Measurements from ENCODE around the gene HLF.

HLF gene

DNA sequence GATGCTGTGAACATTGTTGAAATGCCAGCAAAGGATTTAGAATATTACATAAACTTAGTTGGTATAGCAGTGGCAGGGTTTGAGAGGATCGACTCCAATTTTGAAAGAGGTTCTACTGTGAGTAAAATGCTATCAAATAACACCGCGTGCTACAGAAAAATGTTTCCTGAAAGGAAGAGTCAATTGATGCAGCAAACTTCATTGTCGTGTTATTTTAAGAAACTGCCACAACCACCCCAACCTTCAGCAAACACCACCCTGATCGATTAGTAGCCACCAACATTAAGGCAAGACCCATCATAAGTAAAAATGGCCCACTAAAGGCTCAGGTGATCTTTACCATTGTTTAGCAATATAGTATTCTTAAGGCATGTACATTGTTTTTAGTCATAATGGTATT, 27.3 kb downstream of the HLF start:
- DNase-seq: no peak

DNA sequence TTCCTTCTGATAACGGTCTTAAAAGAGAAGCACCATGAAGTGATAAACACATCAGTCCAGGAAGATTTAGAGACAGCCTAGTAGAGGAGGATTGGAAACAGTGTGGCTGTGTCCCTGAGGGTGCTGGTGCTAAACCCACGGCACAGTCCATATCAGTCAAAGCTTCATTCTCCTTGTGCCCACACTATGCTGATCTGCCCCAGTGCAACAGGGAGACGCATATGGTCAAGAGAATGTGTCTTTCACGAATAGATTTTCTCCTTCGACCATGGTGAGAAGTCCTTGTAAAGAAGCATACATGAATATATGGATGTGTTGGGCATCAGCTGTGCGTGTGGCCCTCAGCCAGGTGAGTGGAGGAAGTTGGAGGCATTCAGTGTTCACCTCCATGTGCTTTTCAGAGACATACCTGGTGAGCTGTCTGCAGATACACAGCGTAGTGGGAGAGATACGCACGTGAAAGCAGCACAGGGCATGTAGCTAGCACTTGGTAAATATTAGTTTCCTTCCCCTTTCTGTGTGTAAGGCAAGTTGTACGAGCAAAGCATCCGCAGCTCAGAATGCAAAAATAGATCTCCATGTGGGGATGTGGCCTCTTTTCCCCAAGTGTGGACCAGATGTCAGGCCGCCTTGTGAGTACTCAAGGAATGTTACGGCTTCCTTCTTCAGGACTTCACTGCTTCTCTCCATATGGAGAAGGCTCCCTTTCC, 29.4 kb downstream of the HLF start:
- DNase-seq: no peak

DNA sequence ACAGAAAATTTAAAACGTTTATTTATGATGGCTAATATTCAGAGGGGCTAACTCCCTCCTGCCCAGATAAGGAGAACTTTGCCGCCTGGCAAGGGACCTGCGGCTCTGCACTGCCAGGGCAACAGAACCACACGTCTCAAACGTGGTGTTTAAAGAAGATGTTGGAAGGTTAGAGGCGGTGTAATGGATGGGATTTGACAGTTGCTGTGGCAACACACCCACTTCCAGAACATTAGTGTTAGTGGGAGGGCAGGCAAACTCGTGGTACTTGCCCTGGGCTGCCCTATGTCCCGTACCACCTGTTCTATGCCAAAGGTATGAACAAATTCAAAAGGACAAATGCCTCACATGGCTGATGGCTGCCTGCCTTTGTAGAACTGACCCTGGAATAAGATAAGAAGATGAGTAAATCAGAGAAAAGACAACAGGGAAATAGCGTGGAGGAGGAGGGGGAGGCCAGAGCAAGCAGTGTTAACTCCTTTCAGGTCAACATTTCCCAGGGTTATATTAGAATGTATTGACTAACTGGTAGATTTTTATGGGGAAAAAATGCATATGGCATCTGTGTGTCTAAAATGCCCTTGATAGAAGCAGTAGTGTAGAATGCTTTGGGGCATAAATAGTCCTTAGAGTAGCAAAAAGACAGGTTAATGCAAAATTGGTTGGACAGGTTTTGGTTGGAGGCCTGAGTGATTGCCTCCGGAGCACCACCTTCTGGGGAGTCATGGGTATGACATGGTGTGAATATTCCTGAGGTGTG, 30.8 kb downstream of the HLF start:
- peak; percentile 71 for DNase-seq

DNA sequence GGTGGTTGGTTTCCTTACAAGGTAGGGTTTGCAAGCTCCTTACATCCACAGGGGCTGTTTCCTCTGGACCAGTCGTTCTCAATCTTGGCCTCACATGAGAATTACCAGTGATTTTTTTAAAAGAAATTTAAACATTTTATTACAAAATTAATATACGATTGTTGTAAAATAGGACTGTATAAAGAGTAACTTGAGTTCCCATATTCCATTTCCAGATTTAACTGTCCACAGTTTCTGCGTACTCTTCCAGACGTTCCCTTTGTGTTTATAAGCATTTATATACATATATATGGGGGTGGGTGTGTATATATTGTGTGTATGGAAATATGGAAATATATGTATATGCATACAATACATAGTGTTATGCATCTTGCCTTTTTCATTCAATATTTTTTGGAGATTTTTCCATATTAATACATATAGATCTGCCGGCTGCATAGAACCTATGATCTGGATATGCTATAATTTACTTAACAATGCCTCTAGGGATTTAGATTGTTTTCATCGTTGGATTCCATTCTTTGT, 31.5 kb downstream of the HLF start:
- no peak for DNase-seq

DNA sequence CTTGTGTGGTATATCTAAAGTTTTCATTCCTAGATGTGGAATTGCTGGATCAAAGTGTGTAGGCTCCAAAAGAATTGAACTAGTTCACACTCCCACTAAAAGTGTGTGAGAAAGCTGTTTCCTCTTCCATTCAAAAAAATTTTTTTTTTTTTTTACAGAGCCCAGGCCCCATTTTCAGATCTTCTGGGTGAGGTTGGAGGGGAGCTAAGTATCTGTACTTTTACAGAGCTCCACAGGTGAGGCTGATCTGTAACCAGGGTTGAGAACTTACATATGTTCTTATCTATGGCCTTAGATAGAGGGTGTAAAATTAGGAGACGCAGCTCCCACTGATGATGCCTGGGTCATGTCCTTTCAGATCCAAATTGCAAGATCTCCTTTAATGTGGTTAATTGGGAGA, 31.9 kb downstream of the HLF start:
- DNase-seq: no peak

DNA sequence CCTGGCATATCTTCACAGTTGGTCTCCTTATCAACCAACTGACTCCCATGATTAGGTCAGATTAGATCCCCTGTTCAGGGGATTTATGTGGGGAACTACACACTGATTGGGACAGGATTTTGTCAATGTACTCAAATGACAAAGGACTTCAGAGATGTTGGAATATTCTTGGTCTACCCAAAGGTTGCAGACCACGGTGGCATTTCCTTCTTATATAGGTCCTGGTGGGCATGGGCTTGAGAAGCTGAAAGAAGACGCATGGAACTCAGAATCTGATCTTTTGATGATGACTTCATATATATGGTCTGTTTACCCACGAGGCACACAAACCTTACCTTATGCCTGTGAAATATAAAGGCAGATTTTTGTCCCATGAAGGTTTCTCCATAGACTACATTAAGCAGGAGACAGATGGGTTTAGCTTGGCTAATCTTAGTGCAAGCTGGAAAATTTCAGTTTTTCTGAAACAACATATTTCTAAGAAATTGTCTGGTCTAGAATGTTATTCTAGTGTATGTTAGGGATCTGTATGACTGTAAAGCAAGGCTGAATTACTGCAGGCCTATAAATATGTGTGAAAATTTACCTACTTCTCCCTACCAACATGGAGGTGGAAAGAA, 33.5 kb downstream of the HLF start:
- no peak for DNase-seq

DNA sequence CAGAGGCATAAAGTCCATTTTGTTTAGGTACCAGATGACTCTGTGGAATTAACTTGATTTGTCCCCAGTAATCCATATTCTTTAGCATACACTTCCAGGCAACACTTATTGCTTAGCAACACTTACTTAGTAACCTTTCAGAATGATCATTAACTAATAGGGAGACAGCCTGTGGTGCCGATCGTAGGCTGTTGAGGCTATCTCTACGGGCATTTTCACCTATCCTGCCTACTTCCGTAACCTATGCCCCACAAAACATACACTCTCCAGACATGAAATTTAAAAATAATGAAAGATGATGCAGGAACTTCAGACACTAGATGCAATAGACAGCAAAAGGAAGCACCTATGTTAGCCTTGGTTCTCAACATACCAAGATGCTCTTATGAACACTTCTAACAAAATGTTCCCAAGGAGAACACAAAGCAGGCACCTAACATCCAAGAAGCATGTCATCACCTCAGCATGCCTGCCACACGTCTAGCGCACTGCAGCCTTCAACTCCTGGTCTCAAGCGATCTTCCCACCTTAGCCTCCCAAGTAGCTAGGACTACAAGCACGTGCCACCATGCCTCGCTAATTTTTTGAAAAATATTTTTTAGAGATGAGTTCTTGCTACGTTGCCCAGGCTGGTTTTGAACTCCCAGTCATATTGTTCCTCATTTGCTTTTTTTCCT, 34.5 kb downstream of the HLF start:
- no peak for DNase-seq

DNA sequence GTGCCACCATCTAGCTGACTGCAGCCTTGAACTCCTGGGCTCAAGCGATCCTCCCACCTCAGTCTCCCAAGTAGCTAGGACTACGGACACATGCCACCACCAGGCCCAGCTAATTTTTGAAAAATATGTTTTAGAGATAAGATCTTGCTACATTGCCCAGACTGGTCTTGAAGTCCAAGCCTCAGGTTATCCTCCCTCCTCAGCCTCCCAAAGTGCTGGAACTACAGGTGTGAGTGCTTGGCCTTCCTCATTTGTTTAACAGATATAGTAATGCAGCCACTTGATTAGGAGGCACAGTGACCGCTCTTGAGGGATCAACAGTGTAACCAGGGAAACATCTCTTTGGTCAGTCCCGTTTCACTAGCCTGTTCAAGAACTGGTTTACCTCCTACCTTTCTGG, 35.1 kb downstream of the HLF start:
- DNase-seq: no peak

DNA sequence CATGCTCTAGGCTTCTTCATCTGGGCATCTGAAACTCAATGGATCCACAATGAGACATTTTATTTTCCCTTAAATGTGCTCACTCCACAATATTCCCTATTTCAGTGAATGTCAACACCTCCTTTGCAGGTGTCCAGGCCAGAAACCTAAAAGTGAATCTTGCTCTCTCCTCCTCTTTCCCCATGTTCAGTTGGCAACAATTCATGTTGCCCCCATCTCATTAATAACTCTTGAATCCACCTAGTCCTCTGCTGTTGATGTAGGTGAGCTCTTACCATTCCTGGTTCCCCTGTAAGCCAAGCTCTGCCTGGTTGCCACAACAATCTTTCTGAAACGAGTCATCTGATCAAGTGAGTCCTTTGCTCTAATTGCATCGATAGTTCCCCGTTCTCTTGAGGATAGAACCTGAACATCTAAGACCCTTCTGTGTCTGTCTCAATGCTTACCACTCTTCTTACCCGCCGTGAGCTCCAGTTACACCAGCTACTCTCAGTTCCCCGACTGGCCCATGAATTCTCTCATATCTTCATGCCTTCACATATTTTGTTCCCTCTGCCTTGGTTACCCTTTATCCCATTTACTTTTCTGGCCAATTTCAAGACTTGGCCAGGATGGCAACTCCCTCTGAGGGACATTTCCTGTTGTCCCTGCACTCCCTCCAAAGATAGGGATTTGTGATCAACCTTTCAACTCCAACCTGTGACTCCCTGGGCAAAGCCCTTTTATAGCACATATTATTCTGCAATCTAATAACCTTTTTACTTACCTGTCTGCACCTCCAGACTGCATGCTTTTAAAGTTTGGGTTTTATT, 35.9 kb downstream of the HLF start:
- DNase-seq: no peak

DNA sequence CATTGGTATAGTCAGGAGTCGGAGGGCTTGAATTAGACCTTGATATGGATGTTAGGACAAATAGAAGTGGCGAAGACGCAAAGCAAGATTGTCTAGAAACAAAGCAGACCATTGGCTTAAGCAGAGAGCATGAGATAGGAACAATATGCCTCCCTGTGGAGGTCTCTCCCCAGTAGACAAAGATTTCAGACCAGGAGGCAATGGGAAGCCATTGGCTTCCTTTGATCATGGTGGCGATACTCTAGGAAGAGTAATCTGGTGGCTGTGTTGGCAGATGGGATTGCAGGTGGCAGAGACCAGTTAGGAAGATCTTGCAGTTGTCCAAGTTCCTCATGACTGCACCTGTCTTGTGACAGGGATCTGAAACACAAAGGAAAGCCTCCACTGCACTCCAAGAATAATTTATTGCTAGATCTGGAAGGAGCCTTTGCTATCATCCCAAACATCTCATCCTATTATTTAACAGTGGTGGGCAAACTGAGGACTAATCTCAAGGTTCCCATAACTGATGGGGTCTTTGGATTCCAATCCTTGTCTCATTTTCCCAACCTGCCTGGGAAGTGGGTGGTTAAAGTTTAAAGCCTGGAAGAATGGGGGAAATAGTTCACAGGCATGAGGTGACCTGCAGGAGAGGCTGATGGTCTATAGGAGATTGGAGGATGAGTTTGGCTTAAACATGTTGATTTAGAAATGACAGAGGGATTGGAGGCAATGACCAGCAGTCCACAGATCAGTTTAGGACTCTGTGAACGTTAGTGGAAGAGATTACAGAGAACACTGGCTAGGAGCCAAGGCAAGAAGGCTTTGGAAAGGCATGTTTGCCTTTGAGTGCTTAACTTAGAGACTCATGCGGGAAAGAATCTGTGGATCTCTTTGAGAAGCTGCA, 37.0 kb downstream of the HLF start:
- DNase-seq: no peak

DNA sequence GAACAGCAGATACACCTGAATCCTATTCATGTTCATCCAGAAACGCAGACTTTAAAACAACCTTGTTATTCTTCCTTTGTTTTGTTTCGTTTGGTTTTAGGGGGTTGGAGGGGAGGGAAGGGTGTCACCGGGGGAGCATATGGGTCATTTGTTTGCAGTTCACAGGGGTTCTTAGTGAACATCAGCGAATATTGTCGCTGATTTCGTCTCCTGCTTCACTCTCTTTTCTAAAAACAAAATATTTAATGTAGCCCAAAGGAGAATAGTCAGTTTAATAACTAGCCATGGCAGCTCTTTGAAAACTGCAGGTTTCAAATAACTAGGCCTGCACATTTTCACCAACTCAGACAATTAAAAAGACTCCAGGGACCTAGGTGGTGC, 37.6 kb downstream of the HLF start:
- no peak for DNase-seq

DNA sequence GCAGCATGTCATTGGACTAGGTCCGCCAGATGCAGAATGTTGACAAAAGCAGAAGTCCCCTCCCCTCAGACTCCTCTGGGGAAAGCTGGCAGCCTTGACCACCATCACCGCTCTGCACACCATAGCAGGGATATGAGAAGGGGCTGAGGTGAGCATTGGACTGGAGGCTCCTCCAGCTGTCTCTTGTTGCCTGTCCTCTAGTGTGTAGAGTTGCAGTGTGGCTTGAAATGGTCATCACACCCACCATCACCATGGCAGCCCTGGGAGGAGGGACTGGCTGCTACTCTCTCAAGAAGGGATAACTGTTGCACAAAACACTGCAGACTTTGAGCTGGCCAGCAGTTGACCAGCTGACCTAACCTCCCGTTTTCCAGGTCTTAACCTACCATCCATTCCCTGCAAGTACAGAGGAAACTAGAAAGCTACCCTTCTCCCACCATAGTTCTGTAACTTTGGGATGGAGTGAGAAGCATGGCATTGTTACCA, 38.3 kb downstream of the HLF start:
- DNase-seq: no peak

DNA sequence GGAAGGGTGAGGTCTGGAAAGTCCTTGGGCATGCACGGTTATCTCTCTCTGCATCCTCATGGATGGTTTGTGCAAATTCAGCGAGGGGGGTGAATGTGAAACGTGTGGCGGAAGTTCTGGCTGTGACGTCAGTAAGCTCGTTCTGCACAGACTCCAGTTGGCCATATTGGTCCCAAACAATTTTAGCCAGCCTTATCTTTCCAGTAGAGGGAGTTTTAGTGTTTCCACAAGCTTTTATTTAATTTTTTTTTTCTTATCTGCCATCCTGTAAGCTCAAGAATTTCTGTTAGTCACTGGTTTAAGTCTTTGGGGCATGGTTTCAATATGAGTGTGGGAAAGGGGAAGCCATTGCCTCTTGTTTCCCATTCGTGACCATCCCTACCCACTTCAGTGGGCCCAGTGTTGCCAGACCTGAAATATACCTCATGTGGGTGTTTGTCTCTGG, 39.0 kb downstream of the HLF start:
- DNase-seq: no peak

DNA sequence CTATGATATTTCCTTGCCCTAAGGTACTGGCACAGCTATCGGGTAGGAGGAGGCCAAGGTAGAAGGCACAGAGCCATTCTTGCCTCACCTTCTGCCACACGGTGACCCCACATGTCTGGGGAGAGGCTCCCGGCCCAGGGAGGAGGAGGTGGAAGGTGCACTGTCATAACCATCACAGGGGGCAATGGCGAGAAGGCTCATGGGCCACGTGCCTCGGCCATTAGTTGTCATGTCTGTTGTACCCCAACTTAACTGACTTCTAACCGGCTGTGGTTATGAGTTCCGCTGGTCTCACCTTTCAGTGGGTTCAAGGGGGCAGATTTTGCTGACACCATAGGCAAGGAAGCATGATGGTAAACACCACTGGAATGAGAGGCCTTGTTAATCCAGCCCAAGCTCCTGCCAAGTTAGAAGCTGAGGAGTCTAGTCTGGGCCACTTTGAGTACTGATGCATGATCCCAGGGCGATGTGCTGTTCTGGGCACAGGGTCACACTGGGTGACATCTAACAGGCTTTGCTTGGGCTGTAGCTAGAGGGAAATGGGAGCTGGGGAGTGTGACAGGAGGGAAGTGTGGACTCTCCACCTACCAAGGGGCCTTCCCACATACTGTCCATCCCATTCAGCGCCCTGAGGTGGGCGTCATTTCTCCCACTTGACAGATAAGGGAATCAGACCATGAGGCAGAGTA, 39.6 kb downstream of the HLF start:
- DNase-seq: no peak

DNA sequence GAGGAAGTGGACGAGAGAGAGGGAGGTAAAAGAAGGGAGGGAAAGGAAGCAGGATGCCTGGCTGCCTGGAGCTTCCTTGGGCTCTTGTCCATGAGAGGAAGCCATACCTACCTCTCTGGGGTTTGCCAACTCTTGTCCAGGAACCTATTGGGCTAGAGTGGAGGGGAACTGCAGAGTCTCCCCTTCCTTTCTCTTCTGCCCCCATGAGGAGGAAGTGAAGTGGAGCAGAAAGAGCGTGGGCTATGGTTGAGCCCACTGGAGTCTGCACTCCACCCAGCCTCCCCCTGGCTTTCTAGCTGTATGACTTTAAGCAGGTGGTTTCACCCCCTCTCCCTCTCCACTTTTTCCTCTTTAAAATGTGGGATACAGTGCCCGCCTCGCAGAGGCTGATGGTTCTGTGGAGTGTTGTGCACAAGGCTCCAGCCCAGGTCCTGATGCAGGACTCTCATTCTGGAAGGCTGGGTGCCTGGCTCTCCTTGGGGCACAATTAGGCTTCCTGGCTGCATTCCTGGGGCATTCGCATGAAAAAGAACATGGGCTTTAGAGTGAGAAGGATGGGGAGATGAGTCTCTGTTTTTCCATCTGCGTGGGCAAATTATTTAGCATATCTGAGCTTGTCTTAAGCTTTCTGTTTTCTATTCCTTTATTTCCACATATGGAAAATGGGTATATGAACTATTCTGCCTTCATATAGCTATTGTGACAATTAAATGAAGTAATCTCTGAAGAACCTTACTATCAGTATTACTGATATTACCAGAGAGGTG, 40.7 kb downstream of the HLF start:
- no peak for DNase-seq

DNA sequence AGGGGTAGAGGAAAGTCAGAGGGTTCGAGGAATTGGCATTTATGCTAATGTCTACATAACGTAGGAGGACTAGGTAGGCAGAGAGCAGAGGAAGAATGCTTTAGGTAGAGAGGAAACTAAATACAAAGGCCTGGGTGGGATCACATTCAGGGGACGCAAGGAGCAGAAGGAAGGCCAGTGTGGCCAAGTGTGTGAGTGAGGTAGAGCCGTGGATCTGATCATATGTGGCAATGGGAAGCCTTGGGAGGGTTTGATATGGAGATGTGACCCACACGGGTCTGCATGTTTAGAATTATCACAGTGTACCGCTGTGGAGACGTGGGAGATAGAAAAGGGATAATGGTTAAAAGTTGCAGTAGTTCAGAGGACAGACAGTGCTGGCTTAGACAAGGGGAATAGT, 43.1 kb downstream of the HLF start:
- DNase-seq: no peak

DNA sequence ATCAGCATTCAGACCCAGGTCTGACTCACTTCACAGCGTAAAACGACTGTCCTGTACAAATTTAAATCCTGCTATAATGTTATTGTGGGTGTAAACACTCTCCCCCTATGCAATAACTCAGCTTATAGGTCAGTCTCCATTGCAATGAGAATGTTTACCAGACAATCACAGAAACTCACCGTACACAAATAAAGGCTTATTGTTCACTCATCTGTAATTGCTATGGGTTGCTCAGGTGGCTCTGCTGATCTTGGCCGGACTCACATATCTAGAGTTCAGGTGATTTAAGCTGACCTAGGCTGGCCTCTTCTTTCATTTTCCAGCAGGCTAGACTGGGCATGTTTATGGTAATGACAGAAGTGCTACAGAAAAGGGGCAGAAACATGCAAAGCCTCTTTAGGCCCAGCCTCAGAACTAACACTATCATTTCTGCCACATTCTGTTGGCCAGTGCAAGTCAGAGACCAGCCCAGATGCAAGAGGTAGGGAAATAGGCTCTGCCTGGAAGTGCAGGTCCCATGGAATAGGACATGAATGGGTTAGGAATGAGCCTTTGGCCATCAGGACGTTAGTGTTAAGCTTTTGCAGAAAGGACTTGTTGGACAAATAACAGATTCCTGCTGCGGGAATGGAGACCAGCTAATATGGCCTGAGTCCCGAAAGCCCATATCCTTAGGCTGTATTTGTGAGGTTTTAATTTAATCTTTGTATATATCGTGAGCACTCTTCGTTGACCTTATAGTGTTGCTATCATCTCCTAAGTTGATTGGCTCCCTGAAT, 44.0 kb downstream of the HLF start:
- no peak for DNase-seq

DNA sequence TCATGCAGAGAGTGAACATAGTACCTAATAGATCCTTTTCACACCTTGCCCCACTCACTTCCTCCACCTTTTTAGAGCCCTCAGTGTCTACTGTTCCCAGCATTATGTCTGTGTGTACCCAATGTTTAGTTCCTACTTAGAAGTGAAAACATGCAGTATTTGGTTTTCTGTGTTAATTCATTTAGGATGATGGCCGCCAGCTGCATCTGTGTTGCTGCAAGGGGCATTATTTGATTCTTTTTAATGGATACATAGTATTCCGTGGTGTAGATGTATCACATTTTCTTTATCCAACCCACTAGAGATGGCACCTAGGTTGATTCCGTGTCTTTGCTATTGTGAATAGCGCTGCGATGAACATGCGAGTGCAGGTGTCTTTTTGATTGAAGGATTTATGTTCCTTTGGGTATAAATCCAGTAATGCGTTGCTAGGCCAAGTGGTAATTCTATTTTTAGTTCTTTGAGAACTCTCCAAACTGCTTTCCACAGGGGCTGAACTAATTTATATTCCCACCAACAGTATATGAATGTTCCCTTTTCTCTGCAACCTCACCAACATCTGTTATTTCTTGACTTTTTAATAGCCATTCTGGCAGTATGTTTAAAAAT, 47.1 kb downstream of the HLF start:
- no peak for DNase-seq

DNA sequence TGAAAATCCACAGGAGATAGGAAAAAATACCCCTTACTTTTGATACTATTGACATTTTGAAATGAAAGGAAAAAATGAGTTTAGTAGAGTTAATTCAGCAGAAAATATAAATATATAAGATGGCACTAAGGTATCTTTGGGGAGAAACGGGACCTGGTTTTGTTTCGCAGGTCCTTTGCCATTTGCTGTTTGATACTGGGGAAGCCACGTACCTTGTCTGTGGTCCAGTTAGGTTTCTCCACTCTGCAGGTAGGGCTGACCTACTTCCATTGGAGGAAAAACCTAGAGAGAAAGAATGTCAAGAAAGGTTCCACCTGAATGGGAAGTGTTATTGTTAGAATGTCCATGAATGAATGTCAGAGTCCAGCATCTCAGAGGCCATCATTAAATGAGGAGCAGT, 48.1 kb downstream of the HLF start:
- DNase-seq: no peak

All from CD4-positive, alpha-beta T cell treated with Interleukin-17A for 1 hour (primary cell).